ENCODE measurements around the gene PRKACG.

The PRKACG gene

DNA sequence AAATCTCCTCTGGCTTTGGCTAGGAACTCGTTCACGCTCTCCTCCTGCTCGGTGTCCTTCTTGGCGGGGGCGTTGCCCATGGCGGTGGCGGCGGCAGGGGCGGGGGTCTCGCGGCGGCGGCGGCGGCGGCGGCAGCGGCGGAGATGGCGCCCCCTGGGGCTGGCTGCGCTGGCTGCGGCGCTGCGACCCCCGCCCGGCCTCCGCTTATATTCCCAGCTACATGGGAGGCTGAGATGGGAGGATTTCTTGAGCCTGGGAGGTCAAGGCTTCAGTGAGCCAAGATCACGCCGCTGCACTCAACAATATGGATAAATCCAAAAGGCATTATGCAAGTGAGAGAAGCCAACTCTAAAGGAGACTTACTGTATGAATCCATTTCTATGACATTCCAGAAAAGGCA is at the start of gene PRKACG:
PRKACG (minus strand) TSS at position 101 of the 400 bp plus-strand sequence; CDS start at position 80, 21 bp downstream.
- TF ChIP-seq, protein P1, sequence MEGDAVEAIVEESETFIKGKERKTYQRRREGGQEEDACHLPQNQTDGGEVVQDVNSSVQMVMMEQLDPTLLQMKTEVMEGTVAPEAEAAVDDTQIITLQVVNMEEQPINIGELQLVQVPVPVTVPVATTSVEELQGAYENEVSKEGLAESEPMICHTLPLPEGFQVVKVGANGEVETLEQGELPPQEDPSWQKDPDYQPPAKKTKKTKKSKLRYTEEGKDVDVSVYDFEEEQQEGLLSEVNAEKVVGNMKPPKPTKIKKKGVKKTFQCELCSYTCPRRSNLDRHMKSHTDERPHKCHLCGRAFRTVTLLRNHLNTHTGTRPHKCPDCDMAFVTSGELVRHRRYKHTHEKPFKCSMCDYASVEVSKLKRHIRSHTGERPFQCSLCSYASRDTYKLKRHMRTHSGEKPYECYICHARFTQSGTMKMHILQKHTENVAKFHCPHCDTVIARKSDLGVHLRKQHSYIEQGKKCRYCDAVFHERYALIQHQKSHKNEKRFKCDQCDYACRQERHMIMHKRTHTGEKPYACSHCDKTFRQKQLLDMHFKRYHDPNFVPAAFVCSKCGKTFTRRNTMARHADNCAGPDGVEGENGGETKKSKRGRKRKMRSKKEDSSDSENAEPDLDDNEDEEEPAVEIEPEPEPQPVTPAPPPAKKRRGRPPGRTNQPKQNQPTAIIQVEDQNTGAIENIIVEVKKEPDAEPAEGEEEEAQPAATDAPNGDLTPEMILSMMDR (IDR thresholded peaks at IDR 0.05): no peak

DNA sequence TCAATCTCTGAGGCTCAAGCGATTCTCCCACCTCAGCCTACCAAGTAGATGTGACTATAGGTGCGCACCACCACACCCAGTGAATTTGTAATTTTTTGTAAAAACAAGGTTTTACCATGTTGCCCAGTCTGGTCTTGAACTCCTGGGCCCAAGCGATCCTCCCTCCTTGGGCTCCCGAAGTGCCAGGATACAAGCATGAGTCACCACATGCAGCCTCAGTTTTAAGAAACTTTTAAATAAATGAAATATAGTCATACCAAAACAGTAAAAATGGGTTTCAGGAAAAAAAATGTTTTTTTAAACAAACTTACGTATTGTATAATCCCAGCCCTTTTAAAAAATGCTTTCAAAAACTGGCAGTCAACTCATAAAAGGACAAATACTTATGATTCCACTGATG is 48.3 kb upstream of the PRKACG start:
- TF ChIP-seq, protein P1 (IDR thresholded peaks at IDR 0.05): no peak

DNA sequence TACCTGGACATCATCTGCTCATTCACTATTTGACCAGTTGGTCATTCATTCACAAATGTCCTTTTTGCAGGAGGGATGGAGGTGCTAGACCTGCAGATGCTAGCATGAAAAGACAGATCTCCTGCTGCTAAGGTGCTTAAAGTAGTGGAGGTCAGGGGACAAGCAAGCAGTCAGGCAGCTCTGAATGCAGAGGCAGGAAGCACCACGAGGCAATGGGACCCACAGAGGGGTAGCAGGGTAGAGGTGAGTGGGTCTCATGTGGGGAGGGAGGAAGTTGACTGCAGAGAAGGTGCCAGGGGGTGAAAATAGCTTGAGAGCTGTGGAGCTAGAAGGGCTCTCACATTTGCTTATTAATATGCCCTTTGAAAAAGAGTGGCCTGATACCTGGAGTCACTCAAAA is 46.9 kb upstream of the PRKACG start:
- TF ChIP-seq, protein P1 (IDR thresholded peaks at IDR 0.05): no peak

DNA sequence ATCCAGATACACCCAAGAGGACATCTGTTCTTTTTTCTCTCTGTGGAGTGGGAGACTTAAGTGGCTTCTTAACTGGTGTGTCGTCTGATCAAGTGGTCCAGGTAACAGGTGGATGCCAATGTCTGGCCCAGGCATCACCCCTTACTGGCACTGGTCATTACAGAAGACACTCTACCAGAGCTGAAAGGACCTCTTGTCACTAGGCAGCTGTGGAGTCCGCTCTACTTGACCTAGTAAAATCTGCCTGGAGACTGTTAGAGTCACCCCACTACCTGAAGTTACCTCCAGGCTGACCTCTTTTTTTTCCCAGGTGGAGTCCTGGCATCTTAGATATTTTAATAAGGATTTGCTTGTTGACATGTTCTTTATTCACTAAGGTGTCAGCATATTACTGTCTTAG is 44.2 kb upstream of the PRKACG start:
- TF ChIP-seq, protein P1 (IDR thresholded peaks at IDR 0.05): no peak

DNA sequence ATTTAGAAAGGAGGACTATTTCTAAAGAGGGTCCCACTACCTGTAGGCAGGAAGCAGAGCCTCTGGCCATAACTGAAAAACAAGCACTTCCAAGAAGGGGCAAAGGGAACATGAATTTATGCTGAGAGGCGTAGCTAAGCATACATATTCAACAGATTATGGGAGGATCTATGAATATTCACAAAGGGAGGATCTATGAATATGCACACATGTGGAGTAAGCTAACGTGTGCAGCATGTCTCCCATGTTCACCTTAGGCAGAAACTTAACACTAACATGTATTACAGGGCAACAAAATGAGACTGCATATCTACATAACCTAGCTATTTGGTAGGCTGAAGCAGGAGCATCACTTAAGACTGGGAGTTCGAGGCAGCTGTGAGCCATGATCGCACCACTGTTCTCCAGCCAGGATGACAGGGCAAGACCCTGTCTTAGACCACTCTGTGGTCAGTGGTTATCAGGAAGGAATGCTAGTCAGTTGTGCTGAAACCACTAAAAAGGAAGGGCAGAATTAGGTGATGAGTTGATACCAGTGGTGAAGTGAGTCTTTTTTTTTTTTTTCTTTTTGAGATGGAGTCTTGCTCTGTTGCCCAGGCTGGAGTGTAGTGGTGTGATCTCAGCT is 42.4 kb upstream of the PRKACG start:
- TF ChIP-seq, protein P1 (IDR thresholded peaks at IDR 0.05): no peak

DNA sequence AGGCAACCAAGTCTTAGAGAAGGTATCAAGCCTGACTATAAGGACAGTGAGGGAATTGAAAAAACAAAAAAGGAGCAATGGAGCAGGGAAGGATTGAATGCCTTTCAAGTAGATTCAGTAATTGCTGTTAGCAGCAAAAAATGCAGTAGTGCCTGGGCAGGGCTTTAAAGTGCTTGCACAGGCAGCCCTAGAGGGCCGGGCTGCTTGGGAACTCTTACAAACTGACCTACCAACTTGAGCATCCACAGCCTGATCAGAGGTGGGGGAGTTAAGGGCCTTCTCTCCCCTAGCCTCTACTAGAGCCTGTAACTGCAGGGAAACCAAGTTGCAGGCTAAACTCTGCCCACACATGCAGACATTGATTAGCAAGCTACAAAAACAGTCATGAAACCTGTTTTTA is 41.1 kb upstream of the PRKACG start:
- TF ChIP-seq, protein P1 (IDR thresholded peaks at IDR 0.05): no peak

DNA sequence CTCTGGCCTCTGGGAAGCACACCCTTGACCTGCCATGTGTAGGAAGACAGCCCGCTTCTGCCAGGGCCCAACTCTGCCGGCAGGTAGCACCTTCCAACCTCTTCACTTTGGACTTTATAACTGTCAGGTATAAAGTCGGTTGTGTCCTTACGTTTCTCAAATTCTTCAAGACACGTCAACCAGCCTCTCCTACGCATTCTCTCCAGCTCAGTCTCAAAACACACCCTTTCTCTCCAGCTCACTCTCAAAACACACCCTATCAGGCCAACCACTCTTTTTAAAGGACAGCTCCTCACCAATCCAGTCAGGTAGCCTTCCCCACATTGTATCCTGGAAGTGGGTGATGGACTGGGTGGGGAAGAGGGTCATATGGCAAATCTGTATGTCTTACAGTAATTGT is 35.2 kb upstream of the PRKACG start:
- TF ChIP-seq, protein P1 (IDR thresholded peaks at IDR 0.05): no peak

DNA sequence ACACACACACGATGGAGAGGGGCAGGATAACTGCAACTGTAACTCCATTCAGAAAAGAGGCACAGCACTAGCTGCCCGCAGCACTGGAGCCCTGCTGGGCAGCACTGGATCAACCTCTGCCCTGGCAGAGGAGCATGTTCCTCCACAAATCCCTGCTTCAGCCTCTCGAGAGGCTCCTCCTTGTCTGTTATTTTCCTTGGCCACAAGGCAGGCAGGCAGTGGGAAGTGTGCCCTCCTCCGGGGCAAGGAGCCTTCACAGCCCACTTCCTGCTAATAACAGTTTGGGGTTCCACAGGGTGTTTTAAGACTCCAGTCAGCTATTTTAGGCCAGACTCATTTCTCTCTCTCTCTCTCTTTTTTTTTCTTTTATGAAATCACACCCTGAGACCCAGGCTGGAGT is 33.5 kb upstream of the PRKACG start:
- TF ChIP-seq, protein P1 (IDR thresholded peaks at IDR 0.05): no peak
